OCI-M2 (cell line): ENCODE data around the gene PIK3R6.

Experiments used
- DNase-seq: peaks from one replicate; lab custom pipeline; 2025; ENCODE audit not compliant: unreplicated experiment; lab: John Stamatoyannopoulos, UW

The PIK3R6 gene, protein sequence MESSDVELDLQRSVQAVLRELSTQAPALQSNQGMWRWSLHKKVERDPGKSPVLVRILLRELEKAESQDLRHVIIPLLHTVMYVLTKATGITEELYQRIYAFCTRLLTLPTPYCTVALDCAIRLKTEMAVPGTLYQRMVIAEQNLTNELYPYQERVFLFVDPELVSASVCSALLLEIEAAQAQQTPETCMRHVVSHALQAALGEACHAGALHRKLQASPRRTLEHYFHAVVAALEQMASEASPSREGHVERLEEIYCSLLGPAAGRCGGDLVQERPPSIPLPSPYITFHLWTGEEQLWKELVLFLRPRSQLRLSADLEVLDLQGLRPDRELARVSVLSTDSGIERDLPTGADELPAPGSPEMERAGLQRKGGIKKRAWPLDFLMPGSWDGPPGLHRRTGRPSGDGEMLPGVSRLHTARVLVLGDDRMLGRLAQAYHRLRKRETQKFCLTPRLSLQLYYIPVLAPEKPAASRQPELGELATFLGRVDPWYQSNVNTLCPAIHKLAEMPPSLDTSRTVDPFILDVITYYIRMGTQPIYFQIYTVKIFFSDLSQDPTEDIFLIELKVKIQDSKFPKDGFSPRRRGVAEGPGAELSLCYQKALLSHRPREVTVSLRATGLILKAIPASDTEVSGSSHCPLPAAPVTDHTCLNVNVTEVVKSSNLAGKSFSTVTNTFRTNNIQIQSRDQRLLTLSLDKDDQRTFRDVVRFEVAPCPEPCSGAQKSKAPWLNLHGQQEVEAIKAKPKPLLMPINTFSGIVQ

DNA sequence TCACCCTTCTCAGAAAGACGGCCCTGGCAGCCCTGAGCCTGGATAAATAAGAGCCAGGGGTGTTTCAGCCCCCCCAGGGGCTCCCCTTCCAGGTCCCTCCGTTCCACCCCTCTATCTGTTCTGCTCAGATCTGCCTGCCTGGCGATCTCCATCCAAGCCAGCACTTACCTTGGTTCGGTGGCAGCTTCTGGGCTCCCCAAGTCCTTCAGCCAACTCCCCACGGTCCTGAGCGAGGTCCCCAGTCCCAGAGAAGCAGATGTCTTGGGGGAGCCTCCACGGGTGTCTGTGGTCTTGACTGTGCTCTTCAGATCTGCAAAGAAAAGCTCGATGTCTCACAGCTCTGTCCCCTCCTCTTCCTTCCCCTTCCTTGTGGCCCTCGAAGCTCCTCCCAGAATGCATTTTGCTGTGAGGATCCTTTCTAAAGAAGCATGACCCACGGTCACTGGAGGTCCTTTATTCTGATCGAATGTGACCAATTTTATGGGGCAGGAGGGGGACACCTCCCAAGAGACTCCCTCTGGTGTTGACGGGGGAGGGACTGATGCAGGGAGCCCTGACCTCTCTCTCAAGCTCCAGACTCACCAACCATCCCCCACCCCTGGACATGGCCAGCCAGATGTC lies at the start of gene PIK3R6:
PIK3R6 (minus strand) TSS at position 314 of the 621 bp plus-strand sequence. CDS start 17,880 bp downstream, outside the sequence.
- no peak for DNase-seq

DNA sequence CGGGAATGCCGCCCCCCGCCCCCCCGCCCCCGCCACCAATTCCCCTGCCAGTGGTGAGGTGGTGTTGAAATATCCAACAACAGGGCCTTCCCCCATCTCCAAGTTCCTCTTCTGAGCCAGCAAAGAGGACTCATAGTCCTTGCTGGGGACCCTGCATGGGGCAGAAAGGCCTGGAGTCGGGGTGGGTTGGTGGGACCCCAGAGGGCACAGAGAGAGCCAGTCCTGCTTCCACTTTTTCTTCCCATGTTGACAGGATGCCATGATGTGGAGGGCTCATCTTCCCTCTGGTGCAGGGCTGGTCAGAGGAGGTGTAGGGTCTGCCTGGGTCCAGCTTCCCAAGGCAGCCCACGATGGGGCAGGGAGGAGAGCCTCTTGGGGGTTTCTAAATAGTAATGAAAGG lies 49.0 kb upstream of the PIK3R6 start:
- DNase-seq = no peak

DNA sequence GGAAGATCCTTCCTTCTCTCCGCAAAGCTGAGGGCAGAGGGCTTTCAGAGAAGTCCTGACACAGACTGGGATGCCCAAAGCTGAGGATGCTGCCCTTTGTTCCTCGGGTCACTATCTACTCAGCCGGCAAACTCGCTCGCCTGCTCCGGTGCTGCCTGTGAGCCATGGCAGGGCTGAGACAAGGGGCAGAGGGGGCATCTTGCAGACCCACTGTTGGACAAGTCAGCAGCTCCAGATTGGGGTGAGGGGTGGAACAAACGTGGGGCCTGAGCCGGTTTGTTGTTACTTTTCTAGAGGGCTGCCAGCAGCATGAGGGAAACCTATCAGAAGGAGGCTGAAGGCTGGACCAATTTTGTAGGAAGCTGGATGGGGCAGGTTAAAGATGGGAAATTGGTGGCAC lies 47.1 kb upstream of the PIK3R6 start:
- no peak for DNase-seq

DNA sequence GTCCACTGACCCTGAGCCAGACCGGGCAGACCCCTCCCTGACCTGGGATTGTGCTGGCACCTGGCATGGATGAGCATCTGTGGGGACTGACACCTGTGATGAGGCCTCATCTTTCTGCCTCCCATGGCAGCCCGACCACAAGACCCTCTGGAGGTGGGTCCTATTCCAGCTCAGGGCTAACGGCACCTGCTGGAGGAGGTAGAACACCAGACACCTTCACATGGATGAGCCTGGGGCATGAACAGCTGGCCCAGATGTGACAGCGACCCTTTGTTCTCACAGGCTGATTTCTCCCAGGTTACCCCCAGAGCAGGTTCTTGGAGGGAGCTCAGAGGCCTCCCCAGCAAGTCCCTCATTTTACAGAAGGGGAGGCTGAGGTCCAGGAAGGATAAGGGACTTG lies 46.4 kb upstream of the PIK3R6 start:
- DNase-seq = no peak

DNA sequence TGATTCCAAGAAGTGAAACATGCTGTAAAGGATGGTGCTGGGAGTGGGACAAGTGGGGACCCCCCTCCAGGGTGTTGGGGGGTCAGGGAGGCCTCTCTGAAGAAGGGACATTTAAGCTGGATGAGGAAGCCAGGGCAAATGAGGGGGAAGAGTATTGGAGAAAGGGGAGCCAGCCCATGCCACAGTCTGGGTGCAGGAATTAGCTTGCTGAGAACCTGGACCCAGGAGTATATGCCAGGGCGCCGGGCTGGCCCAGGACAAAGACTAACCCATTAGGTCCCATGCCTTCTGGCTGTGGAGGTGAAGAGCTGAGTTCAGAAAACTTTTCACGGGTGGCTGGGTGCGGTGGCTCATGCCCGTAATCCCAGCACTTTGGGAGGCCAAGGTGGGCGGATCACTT lies 45.6 kb upstream of the PIK3R6 start:
- DNase-seq = no peak

DNA sequence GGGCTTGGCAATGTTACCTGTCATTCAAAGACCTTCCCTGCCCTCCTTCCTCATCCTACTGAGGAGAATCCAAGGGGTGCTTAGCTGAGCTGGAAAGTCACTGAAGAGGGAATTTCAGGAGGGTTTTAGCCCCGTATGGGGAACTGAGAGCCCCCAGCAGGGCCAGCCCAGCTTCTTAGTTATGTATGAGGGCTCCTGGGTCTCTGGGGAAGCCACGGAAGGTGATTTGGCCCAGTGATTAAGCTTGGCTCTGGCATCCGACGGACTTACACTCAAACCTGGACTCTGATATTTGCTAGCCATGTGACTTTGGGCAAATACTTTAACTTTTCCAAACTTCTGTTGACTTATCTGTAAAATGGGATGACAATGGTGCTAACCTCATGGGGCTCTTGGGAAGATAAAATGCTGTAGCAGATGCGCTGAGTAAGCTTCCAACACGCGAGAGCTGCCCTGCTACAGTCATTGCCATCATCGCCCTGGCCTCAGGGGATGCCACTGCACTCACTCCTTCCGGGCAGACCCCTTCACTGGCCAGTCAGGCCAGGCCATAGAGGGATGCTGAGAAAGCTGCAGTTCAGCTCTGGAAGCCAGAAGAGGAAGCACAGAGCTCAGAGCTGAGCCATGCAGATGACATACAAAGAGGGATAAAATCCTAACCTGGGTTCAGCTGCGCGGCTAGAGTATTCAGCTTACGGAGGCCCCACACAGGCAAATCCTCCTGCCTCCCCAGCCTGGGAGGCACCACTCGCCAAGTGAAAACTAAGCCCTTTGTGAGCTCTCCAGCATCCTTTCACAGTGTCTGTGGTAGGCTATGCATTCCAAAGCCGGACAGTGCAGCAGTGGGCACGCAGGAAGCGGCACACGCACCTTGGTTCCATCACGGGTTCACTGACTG lies 44.9 kb upstream of the PIK3R6 start:
- no peak for DNase-seq

DNA sequence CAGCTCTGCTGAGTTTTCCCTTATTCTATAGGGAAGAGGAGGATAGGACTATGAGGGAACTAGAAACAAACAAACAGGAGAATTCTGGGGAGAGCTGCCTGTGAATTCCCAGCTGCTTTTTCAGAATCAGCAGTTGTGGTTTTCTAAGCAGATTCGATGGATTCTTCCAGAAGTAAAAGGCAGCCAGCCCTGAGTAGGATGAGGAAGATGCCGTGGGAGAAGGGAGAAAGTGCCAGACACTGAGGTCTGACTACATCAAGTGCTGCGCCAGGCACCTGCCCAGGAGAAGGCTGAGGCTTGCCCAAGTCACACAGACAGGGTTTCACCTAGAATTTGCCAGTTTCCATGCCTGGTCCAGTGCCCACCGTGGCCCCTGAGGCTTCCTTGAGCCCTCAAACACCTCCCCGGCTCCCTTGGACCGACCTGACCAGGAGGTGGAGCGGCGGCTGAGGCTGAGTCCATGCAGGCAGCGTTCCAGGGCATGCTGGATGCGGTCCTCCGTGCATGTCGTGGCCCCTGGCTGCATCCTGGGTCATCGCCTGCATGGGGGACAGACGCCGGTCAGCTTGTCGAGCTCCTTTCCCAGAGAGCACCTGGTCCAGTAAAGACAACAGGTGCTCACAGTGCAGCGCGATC lies 43.6 kb upstream of the PIK3R6 start:
- DNase-seq = no peak

DNA sequence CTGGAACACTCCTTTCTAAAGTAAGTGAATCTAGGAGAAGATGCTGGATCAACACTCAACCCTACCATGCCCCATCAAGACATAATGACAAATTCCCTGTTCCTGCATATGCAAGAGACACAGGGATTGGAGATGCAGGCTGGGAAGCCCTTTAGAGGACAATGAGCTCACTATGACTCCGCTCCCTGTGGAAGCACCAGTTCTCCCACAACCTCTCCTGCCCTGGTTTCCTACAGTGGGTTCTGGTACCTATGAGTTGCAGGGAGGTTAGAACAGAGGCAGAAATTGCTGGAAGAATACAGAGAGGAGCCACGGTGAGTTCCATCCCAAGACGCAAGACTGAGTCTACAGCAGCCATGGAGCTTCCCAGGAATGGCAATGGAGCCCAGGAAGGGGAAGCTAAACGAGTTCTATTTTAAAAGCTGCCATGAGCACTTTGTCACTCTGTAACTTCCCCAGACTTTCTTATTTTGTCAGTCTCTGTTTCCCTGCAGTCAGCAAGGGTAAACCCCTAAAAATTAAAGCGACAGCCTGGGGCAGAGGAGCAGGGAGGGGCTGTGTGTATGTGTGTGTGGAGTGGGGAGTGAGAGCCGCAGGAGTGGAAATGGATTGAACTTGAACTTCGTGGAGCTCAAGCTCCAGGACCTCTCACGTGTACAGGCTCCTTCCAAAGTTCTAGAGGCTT lies 42.3 kb upstream of the PIK3R6 start:
- DNase-seq = no peak

DNA sequence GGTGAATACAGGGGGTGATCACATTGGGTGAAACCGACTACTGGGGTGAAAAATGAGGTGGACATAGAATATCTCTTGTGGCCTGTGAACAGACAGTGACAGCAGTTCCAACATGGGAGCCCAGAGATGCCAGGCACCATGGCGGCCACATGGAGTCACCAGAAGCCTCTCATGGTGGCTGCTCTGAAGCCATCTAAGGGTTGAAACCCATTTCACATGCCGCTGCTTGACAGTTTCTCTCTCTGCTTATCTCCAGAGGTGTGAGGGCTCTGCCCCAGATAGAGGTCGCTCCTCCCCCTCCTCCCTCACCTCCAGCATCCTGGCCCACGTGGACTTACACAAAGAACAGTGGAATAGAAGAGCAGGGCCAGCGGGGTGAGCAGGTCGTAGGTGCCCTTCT lies 37.9 kb upstream of the PIK3R6 start:
- no peak for DNase-seq

DNA sequence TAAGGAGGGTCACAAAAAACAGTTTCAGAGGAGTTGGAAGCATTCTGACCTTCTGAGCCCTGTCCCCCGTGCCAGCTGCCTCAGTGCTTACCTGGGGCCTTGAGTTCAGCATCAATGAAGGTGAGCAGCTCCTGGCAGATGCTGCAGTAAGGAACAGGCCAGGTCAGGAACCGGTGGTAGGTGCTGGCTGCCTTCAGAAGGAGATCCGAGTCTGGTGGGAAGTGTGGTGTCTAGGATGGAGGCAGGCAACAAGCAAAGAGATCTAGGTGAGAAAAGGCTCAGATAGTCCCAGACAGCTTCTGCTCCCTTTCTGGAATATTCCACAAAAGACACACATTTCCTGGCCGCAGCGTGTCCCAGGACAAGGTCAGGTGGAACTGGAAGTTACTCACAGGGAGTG lies 37.2 kb upstream of the PIK3R6 start:
- DNase-seq = no peak

DNA sequence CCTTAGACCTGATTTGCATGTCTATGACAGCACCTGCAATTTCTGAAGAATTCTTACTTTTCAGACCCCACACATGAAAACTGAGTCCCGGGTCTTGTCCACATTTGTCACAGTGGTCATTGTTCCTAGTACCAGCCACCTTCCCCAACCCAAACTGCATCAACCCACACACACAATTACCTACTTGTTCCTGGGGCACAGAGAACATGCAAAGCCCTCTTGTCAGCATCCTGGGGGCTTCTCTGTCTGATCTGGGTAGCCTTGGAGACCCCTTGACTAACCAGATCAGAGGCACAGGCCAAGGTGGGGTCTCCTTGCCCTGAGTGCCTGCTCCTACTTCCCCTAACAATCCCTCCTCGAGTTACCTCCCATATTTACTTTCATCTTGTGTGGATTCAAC lies 36.7 kb upstream of the PIK3R6 start:
- DNase-seq = no peak

DNA sequence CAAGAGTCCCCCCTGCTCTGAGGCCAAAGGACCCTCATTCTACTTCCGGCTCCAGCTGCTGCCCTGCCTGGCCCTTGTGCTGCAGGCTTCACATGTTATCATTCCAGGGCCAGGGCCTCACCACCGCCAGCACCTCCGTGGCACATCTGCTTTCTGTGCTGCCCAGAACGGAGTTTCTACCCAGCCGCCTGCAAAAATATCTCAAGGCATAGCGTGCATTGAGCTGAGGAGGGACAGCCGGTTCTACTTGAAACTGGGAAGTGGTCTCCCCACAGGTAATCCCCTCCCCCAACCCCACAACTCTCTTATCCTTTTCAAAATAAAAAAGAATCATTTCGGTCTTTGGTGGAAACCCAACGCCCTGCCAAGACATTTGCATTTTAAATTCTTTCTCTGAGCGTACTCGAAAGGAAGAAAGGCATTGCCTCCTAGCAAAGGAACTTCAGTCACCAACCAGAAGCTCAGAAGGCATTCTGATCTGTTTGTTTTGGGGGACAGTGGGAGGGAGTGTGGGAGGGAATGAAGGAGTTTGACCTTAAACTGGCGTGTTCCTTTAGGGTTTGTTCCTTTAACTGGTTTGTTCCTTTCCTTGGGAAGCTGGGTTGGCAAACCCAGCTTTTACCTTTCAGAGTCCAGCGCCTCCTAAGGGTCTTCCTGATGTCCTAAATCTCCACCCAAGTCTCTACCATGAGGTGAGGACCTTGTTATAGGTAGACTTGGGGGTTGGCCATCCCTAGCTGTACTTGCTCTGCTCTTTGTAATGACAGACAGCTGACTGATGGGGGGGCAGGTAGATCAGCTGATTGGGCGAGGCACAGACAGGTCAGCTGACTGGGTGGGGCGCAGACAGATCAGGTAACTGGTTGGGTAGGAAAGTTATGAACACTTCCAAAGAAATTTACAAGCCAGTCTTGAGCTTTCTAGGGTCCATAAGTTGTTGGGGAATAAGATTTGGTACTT lies 33.4 kb upstream of the PIK3R6 start:
- no peak for DNase-seq

DNA sequence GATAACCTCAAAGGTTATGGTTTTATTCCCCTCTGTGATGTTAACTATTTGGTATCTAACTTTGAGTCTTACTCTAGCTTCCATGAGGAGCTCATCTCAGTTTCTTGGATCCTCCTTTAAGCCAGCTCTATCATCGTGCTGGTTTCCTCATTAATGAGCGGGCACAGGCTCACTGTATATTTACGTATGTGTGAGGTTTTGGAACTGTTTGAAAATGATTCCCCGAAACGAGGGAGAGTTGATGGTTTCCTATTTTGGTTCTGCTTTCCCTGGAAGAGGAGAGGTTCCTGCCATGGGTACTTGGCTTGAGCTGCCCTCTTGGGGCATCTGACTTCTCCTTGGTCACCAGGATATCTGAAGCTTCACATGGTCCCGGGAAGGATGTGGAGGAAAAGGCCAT lies 32.7 kb upstream of the PIK3R6 start:
- no peak for DNase-seq

DNA sequence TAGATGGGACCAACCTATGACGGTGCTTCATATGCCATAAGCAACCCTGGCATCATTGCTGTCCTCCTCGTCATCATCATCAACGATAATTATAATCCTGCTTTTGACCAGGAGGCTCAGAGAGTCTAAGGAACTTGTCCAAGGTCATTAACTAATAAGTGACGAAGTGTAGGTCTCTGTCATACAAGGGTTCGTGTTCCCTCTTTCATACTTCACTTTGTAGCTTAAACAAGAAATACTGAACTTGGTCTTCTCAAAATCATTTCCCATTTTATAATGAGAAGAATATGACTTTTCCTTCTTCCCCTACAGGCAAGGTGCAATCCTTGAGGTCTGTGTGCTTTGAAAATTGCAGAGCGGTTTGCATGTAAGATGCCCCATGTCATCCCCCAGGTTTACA lies 31.2 kb upstream of the PIK3R6 start:
- no peak for DNase-seq

DNA sequence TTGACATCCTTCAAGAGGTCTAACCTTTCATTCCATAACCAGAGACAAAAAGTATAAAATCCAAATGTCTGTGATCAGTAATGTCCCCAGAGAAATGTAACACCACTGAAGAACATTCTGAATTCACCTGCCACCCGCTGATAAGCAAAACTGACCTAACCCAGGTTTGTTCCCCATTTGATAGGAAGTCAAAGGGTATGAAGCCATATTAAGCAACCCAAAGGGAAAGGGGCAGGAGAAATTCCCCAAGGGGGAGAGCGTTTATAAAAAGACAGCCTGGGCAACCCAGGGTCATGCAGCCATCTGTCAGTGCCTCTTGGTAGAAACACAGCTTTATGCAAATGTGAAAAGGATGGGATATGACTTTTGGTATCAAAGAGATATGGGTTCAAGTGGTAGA lies 30.7 kb upstream of the PIK3R6 start:
- DNase-seq = no peak

DNA sequence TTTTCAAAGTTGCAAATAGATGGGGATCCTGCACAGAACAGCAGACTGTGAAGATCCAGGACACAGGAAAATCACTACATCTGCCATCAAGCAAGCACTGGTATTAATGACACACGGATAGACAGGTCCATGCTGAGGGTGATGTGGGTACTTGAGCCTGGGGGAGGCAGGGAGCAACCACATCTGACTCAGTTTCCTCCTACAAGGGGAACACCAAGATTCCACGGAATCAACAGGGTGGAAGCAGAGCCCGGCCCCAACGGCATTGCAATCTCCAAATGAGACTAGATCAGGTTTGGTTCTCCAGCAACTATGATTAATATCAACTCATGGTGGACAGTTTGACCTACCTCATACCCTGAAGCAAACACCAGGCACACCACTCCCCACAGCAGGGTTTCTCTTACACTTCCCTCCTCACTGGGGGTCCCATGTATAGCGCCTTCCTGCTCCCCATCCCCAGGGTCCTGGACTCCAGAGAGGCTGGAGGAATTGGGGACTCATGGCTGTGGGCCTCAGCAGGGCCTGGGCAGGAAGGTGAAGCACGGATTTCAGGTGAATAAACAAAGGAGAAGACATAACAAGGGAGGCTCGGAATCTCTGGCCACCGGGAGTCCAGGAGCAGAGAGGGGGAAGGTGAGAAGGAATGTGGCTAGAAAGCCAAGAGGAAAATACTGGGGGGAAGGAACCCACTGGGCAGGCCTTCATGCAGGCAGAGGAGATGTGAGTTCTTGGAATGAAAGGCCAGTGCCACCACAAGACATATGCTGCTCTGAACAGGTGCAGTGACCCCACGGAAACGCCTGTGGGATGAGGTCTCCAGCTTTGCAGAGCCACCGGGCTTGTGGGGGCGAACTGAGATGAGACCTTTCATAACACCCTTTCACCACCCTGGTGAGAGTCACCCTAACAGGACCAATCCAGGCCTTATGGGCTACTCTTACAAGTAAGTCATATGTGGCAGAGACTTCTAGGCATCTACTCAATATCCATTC lies 29.5 kb upstream of the PIK3R6 start:
- no peak for DNase-seq

DNA sequence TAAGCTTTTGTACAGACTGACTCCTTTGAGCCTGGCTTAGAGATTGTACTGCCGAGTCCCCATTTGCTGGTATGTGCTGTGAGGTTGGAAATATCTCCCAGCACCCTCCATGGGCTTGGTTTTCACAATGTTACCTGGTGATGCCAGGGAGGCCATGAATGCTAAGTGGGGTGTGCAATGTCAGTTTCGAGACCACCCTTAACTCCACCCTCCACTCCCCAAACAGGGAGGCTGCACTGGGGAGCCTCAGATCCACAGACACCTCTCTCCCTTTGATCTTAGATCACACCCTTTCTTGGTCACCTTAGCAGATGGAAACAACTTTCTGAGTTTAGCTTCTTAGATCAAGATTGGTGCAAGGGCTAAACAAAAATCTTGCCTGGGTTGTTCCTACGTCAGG lies 28.6 kb upstream of the PIK3R6 start:
- DNase-seq = no peak
